HG03571 (cell line): ENCODE data around the gene SERPINA6.
"Not testable (repeated sequence)": the region's sequence is repeated elsewhere in the genome, so short reads cannot be mapped to it uniquely, and the experiment has no call there.

Source experiments
- ATAC-seq: cut with Tn5 transposase; IDR thresholded peaks from one replicate; pipeline ENCODE4 v1.9.1; 2021; ENCODE audit not compliant: unreplicated experiment

The SERPINA6 gene

DNA sequence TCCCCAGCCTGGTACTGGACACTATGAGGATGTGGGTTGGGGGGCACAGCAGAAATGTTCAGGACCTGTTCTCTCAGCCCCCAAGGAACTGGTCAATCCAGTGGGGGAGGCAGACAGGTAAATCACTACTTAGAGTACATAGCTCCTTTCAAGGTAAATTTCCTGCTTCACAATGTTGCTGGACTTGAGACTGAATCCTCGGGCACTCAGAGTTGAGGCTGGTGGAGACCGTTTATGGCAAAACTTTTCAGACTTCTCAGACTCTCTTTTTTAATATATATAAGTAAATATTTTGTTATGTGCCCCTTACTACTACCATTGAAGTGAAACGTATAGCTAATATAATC is 29.6 kb downstream of the SERPINA6 start:
- no peak for ATAC-seq

DNA sequence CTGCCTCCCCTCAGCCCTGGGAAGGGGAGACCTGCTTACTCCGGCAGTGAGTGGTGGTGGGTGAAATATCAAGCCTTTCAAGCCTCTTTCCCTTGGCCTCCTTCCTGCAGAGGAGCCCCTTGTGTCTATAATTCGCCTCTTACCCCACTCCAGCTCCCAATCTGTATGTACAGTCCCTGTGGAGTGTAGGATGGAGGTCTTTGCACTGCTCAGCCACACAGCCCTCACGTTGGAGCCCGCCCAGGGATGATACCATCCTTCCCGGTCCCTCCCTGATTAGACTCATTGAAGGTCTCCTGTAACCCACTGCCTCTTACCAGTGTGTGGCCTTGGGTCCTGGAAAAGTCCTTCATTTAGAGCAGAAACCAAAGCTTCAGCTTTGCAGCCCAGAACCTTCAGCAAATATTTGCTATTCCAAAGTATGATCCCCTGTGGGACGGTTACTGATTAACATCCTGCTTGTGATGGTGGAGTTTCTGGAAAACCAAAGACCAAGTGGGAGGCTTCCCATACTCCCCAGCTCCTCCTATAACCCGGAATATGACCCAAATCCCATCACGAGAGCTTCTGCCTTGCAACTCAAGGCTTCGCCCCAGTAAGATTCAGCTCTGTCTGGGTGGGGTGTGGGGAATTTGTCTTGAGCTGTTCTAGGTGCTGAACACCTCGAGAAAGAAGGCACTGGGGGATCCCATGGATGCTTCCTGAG is 30.1 kb downstream of the SERPINA6 start, which contains the start of gene SERPINA10:
SERPINA10 (minus strand) TSS at position 397 of the 706 bp plus-strand sequence. CDS start 2,675 bp downstream, outside the sequence.
- no peak for ATAC-seq

DNA sequence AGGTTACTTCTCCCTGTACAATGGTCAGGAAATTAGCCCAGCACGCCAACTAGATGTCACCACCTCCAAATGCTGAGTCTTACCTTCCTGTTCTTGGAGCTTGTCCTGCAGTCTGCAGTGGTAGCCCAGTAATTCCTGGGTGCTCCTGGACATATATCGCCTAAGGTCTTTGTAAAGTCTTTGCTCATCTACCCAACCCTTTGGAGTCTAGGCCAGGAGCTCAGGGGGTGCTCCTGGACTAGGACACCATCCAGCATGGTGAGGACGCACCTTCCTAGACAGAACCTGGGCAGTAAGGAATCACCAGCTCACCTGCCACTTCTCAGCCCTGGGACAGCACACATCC is 30.6 kb downstream of the SERPINA6 start:
- no peak for ATAC-seq

DNA sequence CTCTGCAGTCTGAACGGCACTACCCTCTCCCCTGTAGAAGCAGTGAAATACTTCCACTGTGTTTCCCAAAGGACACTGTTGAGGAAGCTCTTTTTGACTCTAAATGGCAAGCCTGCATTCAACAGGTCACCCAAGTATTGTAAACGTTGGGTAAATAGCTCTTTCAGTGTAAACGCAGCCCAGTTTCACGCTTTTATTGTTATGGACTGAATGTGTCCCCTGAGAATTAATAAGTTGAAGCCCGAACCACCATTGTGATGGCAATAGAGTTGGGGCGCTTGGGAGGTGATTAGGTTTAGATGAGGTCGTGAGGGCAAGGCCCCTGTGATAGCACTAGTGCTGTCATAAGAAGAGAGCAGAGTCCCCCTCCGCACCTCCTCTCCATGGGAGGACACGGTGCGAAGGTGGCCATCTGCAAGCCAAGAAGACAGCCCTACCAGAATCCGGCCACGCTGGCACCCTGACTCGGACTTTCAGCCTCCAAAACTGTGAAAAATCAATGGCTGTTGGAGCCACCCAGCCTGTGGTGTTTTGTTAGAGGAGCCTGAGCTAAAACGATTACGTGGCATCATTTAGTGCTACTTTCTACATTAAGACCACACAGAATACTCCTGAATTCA is 31.1 kb downstream of the SERPINA6 start:
- no peak for ATAC-seq

DNA sequence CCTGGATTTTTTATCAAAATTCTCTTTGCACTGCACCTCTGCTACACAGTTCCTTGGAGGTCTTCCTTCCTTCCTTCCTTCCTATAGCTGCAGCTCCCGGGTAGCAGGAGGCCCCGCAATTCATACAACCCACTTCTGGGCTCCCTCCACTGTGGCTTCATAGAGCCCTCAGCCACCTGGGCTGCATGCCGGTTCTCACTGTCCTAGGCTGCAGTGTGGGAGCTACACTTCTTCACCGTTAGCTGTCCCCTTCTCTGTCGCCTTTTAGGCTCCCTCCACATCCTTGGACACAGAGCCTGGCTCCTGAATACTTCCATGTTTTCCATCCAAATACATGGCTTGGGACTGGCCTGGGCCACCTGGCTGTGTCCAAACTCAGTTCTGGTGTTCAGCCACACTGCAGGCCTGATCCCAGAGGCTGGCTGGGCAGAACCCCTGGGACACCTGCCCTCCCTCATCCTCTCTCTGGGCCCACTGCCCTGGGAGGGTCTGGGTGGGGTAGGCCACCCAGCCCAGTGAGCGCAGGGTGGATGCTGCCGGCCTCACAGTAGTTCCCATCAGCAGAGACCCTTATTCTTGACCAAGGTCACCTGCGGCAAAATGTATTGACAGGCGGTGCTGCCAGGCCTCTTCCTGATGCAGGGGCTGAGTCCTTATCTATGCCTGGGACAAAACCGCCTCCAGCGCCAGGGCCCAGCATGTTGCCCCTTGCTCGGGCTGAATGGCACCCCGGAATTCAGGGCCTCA is 31.8 kb downstream of the SERPINA6 start:
- ATAC-seq, result no peak

DNA sequence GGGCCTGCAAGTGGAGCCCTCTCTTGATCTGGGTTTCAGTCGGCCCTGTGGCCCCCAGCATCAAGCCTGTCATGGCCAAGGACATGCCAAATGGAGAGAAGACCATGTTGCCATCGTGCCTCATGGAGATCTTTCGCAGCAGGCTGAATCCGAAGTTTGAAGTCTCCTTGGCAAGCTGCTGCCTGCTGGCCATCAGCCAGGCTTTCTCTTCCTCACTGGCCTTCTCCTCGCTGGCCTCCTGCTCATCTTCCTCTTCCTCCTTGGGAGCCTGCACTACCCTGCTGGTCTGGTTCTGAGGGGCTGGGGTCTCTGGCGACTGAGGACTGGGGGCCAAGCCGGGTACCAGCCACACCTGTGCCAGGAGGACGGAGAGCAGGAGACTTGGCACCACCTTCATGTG is 32.9 kb downstream of the SERPINA6 start:
- ATAC-seq, result no peak

DNA sequence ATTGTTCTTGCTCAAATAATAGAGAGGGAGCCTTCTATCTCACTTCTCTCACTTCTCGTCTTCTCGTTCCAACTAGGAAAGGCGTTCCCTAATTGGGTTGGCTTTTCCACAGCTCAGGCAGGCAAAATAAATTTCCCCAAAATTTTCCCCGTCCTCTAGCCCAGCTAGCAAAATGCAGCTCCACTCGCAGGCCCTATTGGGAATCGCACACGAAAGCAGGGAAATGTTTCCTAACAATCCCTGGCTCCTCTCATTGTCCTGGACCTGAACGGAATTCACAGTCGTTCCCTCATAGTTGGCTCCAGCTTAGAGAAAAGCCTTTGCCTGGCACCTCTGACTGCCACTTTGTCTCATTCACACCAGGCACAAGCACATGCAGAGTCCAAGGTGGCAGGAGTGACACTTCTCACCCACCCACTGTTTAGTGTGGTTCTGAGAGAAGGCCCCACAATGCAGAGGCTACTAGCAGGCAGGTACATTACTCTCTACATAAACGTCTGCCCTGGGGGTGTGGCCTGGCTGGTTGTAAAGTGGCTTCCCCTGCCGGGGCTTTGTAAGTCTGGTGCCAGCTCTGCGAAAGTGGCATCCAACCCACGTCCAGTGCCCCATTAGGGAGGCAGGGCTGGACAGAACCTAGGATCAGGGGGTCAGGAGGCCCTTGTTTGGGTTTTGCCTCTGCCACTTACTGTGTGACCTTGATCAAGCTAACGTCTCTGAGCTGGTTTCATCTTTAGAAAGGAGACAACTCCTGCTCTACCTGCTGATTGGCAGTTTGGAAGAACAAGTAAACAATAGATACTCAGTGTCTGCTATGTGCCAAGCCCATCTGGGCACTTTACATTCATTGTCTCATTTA is 34.3 kb downstream of the SERPINA6 start:
- ATAC-seq, result no peak

DNA sequence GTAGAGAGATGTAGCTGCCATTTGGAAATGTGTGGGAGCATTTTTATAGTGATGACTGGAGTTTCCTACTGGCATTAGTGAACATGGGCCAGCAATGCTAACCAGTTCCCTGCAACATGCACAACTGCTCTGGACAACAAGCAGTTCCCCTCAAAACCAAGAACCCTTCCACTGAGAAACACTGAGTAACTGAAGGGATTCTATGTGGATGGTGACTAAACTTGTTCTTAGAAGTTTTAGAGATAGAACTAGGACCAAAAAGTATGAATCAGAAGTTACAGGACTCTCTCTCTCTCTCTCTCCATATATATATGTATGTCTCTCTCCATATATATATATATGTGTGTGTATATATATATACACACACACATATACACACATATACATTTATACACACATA is 38.0 kb downstream of the SERPINA6 start:
- ATAC-seq, result no peak

DNA sequence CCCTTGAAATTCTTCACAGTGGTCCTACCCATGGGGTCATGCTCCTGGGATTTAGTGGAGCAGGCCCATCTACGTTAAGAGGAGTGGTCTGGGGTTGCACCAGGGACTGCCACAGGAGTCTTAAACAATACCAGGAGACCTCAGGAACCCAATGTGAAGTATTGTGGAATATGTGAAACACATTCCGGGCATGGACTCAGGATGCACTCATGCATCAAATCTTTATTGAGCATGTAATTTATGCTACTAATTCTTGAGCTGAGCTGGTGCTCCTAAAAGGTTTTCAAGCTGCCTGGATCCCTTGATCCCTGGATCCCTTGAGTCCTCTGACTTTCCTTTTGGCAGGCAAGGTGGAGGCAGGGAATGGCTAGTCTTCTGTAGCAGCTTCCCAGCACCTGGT is 38.9 kb downstream of the SERPINA6 start:
- no peak for ATAC-seq

DNA sequence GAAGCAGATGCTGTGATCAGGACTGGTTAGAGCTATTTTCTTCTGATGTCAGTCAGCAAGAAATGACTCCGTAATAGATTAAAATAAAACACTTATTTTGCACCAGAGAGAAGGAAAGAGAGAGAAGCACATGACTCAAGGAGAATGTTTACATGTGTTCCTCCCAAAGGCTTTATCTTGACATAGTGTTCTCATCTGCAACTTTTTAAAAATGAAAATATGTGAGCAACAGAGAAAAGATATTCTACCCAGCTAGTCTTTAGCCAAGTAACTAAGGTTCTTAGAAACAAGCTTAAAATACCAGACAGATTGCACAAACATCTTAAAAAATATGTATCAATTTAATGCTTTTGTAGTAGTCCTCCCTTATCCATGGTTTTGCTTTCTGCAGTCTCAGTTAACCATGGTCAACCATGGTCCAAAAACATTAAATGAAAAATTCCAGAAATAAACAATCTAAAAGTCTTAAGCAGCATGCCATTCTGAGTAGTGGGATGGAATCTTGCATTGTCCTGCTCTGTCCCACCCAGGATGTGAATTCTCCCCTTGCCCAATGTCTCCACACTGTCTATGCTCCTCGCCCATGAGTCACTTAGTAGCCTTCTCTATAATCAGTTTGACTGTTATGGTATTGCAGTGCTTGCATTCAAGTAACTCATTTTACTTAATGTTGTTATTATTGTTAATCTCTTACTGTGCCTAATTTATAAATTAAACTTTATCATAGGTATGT is 40.0 kb downstream of the SERPINA6 start:
- no peak for ATAC-seq

DNA sequence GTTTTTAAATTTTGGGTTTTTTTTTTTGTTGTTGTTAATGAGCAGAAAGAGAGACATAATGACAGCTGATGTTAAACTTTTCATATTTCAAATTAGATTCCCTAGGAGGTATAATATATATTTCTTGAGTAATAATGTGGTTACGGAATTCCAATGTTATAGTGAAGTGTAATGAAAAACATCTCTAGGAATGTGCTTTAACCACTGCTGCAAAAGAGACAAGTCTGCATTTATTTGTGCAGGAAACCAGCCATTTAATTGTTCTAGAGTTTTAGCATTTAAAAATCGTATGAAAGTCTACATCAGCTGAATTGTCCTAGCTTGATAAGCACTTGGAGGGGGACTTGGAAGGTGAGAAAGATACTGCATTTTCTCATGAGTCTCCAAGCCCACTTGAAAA is 44.4 kb downstream of the SERPINA6 start:
- ATAC-seq, result no peak

DNA sequence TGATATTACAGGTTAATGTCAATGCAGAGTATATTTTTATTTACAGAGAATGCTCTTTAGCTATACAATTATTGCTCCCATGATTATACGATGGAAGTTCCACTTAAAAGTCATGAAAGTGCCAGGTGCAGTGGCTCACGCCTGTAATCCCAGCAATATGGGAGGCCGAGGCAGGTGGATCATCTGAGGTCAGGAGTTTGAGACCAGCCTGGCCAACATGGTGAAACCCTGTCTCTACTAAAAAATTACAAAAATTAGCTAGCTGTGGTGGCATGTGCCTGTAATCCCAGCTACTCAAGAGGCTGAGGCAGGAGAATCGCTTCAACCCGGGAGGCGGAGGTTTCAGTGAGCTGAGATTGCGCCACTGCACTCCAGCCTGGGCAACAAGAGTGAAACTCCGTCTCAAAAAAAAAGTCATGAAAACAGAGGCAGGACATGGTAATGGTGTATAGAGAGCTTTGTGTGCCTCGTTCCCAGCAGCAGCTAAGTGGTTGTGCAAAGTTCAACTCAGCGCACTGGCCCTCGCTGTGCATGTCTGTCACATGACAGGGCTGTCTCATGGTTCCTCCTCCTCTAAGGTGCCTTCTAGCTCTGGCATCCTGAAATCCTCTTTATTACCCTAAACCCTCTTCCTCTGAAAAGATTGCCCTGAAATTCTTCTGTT is 46.1 kb downstream of the SERPINA6 start:
- not testable (repeated sequence) for ATAC-seq

DNA sequence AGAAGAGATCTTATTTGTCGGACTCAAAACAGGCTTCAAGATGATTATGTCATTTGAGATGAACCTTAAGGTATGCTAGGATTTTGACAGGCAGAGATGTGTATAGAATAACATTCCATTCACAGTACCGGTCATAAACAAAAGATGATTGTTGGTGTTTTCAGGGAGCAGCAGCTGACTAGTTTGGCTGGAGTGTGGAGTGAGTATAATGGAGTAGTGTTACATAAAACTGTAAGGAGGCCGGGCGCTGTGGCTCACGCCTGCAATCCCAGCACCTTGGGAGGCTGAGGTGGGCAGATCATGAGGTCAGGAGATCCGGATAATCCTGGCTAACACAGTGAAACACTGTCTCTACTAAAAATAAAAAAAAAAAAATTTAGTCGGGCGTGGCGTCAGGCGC is 54.0 kb downstream of the SERPINA6 start:
- no peak for ATAC-seq

DNA sequence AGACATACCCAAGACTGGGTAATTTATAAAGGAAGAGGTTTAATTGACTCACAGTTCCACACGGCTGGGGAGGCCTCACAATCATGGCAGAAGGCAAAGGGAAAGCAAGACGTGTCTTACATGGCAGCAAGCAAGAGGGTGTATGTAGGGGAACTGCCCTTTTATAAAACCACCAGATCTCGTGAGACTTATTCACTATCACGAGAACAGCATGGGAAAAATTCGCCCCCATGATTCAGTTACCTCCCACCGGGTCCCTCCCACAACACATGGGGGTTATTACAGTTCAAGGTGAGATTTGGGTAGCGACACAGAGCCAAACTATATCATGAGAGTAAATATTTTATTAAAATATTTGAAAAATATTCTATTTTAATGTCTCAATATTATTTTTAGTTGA is 54.6 kb downstream of the SERPINA6 start:
- ATAC-seq, result not testable (repeated sequence)

DNA sequence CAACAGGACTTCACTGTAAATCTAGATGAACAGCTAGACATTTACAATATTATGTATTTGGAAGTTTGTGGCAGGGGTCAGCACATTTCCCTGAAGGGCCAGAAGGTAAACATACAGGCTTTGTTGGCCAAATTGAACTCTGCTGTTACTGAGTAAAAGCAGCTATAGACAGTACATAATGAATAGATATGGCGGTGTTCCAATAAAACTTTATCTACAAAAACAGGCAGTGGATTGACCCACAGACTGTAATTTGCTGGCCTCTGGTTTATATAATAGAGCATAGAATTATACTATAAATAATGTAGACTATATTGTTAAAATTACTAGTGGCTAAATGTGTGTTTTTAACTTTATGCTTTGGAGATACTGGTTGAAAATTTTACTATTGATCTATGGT is 55.8 kb downstream of the SERPINA6 start:
- ATAC-seq, result no peak

DNA sequence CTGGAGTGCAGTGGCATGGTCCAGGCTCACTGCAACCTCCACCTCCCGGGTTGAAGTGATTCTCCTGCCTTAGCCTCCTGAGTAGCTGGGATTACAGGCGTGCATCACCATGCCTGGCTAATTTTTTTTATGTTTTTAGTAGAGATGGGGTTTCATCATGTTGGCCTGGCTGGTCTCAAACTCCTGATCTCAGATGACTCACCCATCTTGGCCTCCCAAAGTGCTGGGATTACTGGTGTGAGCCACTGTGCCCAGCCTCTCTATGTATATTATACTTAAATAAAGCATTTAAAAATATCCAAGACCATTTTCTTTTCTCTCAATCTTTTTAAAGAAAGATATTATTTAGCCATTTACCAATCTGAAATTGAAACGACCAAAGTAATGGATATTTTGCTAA is 58.9 kb downstream of the SERPINA6 start:
- not testable (repeated sequence) for ATAC-seq
